ENCODE data around the gene CLEC3A. TPM values are rescaled to one million over a fixed set of nuclear protein-coding genes. Genes with fewer than 3 reads are reported as not detected.

CLEC3A gene
- total RNA-seq, 4 donors from 2014 or later = 0.27 to 0.47 TPM; not detected in 2

- Histone ChIP-seq H3K27ac (no peak overlapping the region), H3K36me3 (no peaks in the 10 kb centered on the region), H3K4me1 (no peaks in the 10 kb centered on the region), H3K4me3 (no peak overlapping the region), H3K27me3 (no peaks in the 10 kb centered on the region), H3K9me3 (no peaks in the 10 kb centered on the region)
- 30 to 64% methylated on average over 2 of the region's 3 CpGs for WGBS, 2 donors (ENCODE audit: low coverage in 1 of 2)
- ATAC-seq = no peak
- TF ChIP-seq POLR2A (IDR thresholded peaks at IDR 0.05) (no peak), CTCF (IDR thresholded peaks at IDR 0.05) (no peak)
Measured at GRCh38 chr16:78028018-78028417, 5.7 kb downstream of the CLEC3A start.

GRCh38 chr16:78034530-78034929 is 12.2 kb downstream of the CLEC3A start:
- Histone ChIP-seq H3K27ac (no peak overlapping the region), H3K9me3 (no peaks in the 10 kb centered on the region), H3K4me3 (no peak overlapping the region), H3K4me1 (peaks cover 0 to 8% (median 0%) of the 10 kb centered on the region in 3 donors), H3K27me3 (no peaks in the 10 kb centered on the region), H3K36me3 (no peaks in the 10 kb centered on the region)
- no peak for TF ChIP-seq EP300 (IDR thresholded peaks at IDR 0.05)
- TF ChIP-seq POLR2A (IDR thresholded peaks at IDR 0.05) = no peak
- TF ChIP-seq POLR2AphosphoS5 (IDR thresholded peaks at IDR 0.05) = no peak
- TF ChIP-seq CTCF (IDR thresholded peaks at IDR 0.05) = no peak
- ATAC-seq = no peak
- WGBS, 2 donors (ENCODE audit: low coverage in 1 of 2) = 62 to 67% methylated on average over 1 of the region's 2 CpGs

- H3K9me3 ChIP-seq = no peaks in the 10 kb centered on the region
- no peak for ATAC-seq
- WGBS, 2 donors (ENCODE audit: low coverage in 1 of 2) = 23 to 64% methylated on average over 2 of the region's 2 CpGs
Measured at GRCh38 chr16:78035012-78035411, 12.7 kb downstream of the CLEC3A start.

GRCh38 chr16:78040396-78040795 is 18.0 kb downstream of the CLEC3A start:
- no peak for ATAC-seq
- Histone ChIP-seq H3K9me3 (no peaks in the 10 kb centered on the region), H3K4me3 (no peak overlapping the region), H3K36me3 (no peaks in the 10 kb centered on the region), H3K4me1 (peaks cover 0 to 4% (median 0%) of the 10 kb centered on the region in 3 donors), H3K27me3 (no peaks in the 10 kb centered on the region), H3K27ac (no peak overlapping the region)
- TF ChIP-seq EP300 (IDR thresholded peaks at IDR 0.05) (no peak), POLR2A (IDR thresholded peaks at IDR 0.05) (no peak), POLR2AphosphoS5 (IDR thresholded peaks at IDR 0.05) (no peak), CTCF (IDR thresholded peaks at IDR 0.05) (no peak)

More at GRCh38 chr16:78035012-78035411, 12.7 kb downstream of the CLEC3A start:
- no peak for TF ChIP-seq POLR2A (IDR thresholded peaks at IDR 0.05)
- no peak for TF ChIP-seq CTCF (IDR thresholded peaks at IDR 0.05)
- no peak for TF ChIP-seq EP300 (IDR thresholded peaks at IDR 0.05)
- no peak for TF ChIP-seq POLR2AphosphoS5 (IDR thresholded peaks at IDR 0.05)
- Histone ChIP-seq H3K4me1 (peaks cover 0 to 8% (median 0%) of the 10 kb centered on the region in 3 donors), H3K4me3 (no peak overlapping the region), H3K27me3 (no peaks in the 10 kb centered on the region), H3K36me3 (no peaks in the 10 kb centered on the region), H3K27ac (no peak overlapping the region)

- TF ChIP-seq POLR2A (IDR thresholded peaks at IDR 0.05) = no peak
- peak; percentile 27 for TF ChIP-seq POLR2AphosphoS5 (IDR thresholded peaks at IDR 0.05)
- no peak for TF ChIP-seq EP300 (IDR thresholded peaks at IDR 0.05)
- TF ChIP-seq CTCF (IDR thresholded peaks at IDR 0.05) = peak in 1 of 4 experiments; percentile 12
- no peaks in the 10 kb centered on the region for H3K36me3 ChIP-seq
Measured at GRCh38 chr16:78045865-78046581, 23.7 kb downstream of the CLEC3A start.

More at GRCh38 chr16:78045865-78046581, 23.7 kb downstream of the CLEC3A start:
- 0% methylated on average over 1 of the region's 45 CpGs; no CpG with 5 or more reads in 1 of the 2 donors for WGBS, 2 donors (ENCODE audit: low coverage in 1 of 2)
- no peak overlapping the region for H3K4me3 ChIP-seq
- H3K27ac ChIP-seq = no peak overlapping the region
- ATAC-seq = peak; percentile 34
- H3K9me3 ChIP-seq = no peaks in the 10 kb centered on the region
- peaks cover 0 to 3% (median 0%) of the 10 kb centered on the region in 3 donors for H3K4me1 ChIP-seq
- peaks cover 14% of the 10 kb centered on the region for H3K27me3 ChIP-seq
